GM10248 (cell line): ENCODE measurements around the gene MT1HL1.
"Not testable (repeated sequence)": the region's sequence is repeated elsewhere in the genome, so short reads cannot be mapped to it uniquely, and the experiment has no call there.

ENCODE experiments used
- CTCF ChIA-PET: fragments of 300-600 bp; sonication (Branson Sonifier 250); formaldehyde crosslinking; extraction: SDS; loops from one replicate; lab custom pipeline; 2021; ENCODE audit warnings: antibody characterized with exemption; lab: Yijun Ruan, JAX
- POLR2A ChIA-PET: fragments of 350-650 bp; sonication (Branson Sonifier 250); formaldehyde crosslinking; extraction: SDS; loops from one replicate; lab custom pipeline; 2020; ENCODE audit warnings: antibody characterized with exemption; lab: Yijun Ruan, JAX
- DNase-seq: peaks from one replicate; pipeline ENCODE4 v3.0.0; 2012; ENCODE audit errors: extremely low spot score
- TF ChIP-seq, protein P1 (sequence below): IDR thresholded peaks from 2 replicates; pipeline ENCODE4 v1.5.1; 2012; ENCODE audit warnings: mild to moderate bottlenecking, low read depth; ENCODE audit errors: extremely low read depth, missing control alignments, control extremely low read depth

The MT1HL1 gene

DNA sequence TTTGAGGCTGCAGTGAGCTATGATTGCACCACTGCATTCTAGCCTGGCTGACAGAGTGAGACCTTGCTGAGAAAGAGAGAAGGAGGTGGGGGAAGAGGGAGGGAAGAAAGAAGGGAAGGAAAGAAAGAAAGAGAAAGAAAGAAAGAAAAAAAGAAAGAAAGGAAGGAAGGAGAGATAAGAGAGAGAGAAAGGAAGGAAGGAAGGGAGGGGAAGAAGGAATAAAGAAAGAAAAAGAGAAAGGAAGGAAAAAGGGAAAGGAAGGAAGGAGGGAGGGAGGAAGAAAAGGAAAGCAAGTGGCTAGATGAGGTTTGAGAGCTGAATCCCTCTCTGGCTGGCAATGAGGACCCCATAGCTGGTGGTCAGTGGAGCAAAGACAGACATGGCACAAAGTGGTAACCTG, 20.4 kb downstream of the MT1HL1 start:
- ChIA-PET POLR2A (no interaction called here), CTCF (interaction anchor here (1.7 kb wide), 1 partner anchor 11 kb away, joined by 3 read pairs; no protein-coding TSS in a partner anchor)
- TF ChIP-seq, protein P1, sequence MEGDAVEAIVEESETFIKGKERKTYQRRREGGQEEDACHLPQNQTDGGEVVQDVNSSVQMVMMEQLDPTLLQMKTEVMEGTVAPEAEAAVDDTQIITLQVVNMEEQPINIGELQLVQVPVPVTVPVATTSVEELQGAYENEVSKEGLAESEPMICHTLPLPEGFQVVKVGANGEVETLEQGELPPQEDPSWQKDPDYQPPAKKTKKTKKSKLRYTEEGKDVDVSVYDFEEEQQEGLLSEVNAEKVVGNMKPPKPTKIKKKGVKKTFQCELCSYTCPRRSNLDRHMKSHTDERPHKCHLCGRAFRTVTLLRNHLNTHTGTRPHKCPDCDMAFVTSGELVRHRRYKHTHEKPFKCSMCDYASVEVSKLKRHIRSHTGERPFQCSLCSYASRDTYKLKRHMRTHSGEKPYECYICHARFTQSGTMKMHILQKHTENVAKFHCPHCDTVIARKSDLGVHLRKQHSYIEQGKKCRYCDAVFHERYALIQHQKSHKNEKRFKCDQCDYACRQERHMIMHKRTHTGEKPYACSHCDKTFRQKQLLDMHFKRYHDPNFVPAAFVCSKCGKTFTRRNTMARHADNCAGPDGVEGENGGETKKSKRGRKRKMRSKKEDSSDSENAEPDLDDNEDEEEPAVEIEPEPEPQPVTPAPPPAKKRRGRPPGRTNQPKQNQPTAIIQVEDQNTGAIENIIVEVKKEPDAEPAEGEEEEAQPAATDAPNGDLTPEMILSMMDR: no peak
- no peak for DNase-seq

DNA sequence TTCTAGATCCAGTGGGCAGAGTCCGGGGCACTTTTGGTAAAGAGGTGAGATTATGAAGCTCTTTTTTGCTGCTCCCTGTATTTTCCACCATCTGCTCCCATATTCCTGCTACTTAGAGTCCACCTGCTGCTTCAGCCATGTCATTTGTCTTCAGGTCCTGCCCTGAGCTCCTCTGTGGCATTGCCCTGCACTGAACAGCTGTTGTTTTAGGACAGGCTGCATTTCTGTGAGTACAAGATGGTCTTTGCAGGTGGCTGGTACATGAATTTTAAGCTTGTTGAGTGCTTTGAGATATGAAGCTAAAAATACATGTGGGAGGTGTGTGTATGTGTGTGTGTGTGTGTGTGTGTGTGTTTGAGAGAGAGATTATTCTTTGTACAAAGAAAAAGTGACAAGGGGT, 21.9 kb downstream of the MT1HL1 start:
- TF ChIP-seq, protein P1: no peak
- no peak for DNase-seq
- POLR2A ChIA-PET: no interaction called here
- CTCF ChIA-PET: interaction anchor here (0.7 to 1.7 kb wide), 3 partner anchors 9 to 12 kb away, joined by 3 to 4 read pairs (median 3); no protein-coding TSS in a partner anchor

DNA sequence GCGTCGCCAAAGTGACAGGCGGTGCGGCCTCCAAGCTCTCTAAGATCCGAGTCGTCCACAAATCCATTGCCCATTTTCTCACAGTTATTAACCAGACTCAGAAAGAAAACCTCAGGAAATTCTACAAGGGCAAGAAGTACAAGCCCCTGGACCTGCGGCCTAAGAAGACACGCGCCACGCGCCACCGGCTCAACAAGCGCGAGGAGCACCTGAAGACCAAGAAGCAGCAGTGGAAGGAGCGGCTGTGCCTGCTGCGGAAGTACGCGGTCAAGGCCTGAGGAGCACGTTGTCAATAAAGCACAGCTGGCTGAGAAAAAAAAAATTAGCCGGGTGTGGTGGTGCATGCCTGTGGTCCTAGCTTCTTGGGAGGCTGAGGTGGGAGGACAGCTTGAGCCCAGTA, 22.8 kb downstream of the MT1HL1 start:
- CTCF ChIA-PET: interaction anchor here (1.4 kb wide), 1 partner anchor 10 kb away, joined by 3 read pairs; no protein-coding TSS in a partner anchor
- POLR2A ChIA-PET, DNase-seq: not testable (repeated sequence)

DNA sequence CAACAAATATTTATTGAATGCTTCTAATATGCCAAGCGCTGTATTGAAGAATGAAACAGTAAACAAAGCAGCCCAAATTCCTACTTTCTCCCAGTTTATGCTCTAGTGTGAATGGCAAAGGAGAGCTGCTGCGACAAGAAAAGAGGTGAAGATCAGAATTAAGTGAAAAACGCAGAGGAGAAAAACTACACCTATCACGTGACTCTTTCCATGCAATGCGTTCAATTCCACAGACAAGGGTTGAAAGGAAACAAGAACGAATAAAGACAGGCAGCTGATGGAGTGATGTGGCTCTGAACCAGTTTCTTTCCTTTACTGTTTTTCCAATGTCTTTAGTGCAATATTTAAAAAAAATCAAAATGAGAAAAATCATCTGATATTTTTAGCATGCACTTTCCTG, 23.6 kb downstream of the MT1HL1 start:
- TF ChIP-seq, protein P1: no peak
- DNase-seq: no peak
- ChIA-PET CTCF (no interaction called here), POLR2A (no interaction called here)

DNA sequence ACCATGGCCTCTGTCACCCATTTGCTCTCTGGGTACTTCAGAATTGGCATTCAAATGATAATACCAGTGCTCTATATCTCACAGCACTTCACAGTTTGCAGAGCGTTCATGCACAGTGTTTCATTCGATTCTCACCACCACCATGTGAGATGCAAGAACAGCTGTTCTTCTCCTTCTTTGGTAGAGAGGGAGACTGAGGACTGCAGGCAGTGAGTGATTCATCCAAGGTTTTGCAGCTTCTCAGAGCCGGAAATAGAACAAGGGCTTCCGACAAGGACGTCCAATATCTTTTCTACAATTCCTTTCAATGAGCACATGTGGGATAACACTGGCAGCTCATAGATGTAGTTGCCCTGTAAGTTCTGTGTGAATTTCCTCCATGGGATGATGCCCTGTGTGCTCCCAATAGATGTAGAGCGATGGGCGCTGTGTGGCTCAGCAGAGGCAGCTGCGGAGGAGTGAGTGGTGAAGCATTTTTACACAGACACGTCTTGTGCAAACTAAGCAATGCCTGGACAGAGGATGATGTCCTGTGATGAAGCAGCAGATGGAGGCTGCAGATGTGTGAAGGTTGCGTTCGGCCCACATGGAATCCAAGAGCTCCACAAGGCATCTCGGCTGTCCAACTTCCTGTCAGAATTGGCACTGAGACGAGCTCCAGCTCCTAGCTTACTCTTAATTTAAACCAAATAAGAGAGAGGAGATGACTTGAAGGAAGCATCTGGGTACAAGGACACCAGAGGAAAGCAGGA, 24.9 kb downstream of the MT1HL1 start:
- no peak for DNase-seq
- CTCF ChIA-PET: interaction anchor here (1.0 to 1.4 kb wide), 3 partner anchors 11 to 49 kb away, joined by 3 to 4 read pairs (median 3); no protein-coding TSS in a partner anchor
- TF ChIP-seq, protein P1: no peak
- POLR2A ChIA-PET: no interaction called here

DNA sequence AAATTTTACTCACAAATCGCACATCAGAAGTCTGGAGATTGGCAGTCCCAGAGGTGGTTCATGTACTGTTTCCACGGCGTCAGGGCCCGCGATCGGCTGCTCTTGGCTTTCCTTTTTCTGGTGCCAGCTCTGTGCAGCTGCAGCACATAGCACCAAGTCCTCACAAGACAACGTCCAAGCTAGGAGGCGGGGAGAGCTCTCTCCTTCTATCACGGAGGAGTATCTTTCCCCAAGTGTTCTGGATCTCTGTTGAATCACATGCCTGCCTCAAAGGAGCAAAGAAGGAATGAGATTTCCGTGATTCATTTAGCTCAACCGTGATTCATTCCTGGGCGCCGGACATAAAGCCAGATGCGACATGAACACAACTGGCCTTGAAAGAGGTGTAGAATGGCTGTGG, 25.5 kb downstream of the MT1HL1 start:
- ChIA-PET CTCF (interaction anchor here (1.1 to 1.4 kb wide), 2 partner anchors 13 to 49 kb away, joined by 3 to 4 read pairs; no protein-coding TSS in a partner anchor), POLR2A (no interaction called here)
- TF ChIP-seq, protein P1: no peak
- no peak for DNase-seq

DNA sequence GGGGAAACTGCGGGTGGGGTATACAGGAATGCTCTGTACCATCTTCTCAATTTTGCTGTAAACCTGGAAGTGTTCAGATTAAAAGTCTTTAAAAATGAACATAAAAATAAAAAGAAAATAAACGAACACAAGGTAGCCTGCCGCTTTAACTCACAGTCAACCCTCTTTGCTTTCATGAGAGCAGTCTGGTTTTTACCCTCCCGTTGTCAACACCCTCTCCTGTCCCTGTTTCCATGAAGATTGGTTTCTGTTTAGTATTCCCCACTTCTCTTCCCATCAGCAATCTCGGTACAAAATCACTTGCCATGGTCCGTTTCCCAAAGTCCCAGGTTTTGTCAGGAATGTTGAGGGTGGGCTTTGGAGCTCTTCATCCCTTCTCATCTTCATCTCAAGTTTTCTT, 28.8 kb downstream of the MT1HL1 start:
- TF ChIP-seq, protein P1: no peak
- ChIA-PET POLR2A (no interaction called here), CTCF (no interaction called here)
- DNase-seq: no peak

DNA sequence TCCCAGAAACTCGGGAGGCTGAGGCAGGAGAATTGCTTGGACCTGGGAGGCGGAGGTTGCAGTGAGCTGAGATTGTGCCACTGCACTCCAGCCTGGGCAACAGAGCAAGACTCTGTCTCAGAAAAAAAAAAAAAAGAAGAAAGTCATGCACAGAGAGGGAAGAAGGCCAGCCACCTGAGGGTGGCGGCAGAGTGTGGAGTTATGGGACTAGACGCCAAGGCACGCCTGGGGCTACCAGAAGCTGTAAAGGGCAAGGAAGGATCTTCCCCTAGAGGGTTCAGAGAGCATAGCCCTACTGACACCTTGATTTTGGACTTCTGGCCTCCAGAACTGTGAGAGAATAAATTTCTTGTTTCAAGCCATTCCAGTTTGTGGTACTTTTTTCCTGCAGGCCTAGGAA, 30.2 kb downstream of the MT1HL1 start:
- DNase-seq, POLR2A ChIA-PET: not testable (repeated sequence)
- CTCF ChIA-PET: interaction anchor here (1.1 kb wide), 1 partner anchor 8 kb away, joined by 3 read pairs; no protein-coding TSS in a partner anchor
